GM12878 (cell line): Measurements from ENCODE around the gene CSTB. TPM values are rescaled to one million over a fixed set of nuclear protein-coding genes. Genes with fewer than 3 reads are reported as not detected.

Experiments
- ATF3 ChIP-seq: IDR thresholded peaks from 2 replicates; pipeline ENCODE4 v1.6.1; 2011; ENCODE audit warnings: low read depth, mild to moderate bottlenecking, low read length, moderate library complexity, borderline replicate concordance; ENCODE audit errors: extremely low read depth
- ATF7 ChIP-seq: fragments of 450-650 bp; IDR thresholded peaks from 2 replicates; pipeline ENCODE4 v1.6.1; 2016; ENCODE audit warnings: low read depth, mild to moderate bottlenecking
- BRCA1 ChIP-seq: IDR thresholded peaks from 2 replicates; pipeline ENCODE4 v1.6.1; 2011; ENCODE audit warnings: low read depth, low read length, improper control_type of control experiment
- CBX5 ChIP-seq: sonication (generic); IDR thresholded peaks from 2 replicates; pipeline ENCODE4 v1.6.1; 2016; ENCODE audit warnings: low read depth, moderate library complexity, mild to moderate bottlenecking, inconsistent platforms
- CEBPB ChIP-seq, 2 experiments: fragments of 150-350 bp in 1 of 2; IDR thresholded peaks; 2 replicates each; pipeline ENCODE4 v1.6.1; 2012 to 2014; ENCODE audit warnings: low read depth in 2 of 2, low read length in 2 of 2, borderline replicate concordance in 1 of 2, inconsistent platforms in 1 of 2
- CHD2 ChIP-seq: IDR thresholded peaks from 2 replicates; pipeline ENCODE4 v1.6.1; 2011; ENCODE audit warnings: low read depth, low read length, improper control_type of control experiment, borderline replicate concordance
- EZH2 ChIP-seq: IDR thresholded peaks from 2 replicates; pipeline ENCODE4 v1.6.1; 2012; ENCODE audit warnings: low read depth, mild to moderate bottlenecking, control low read depth, inconsistent platforms, low read length, borderline replicate concordance; ENCODE audit not compliant: control insufficient read depth
- FOS ChIP-seq: IDR thresholded peaks from 3 replicates; pipeline ENCODE4 v1.6.1; 2011; ENCODE audit warnings: borderline replicate concordance; ENCODE audit not compliant: insufficient read length; ENCODE audit errors: extremely low read depth
- HSF1 ChIP-seq: fragments of 150-350 bp; IDR thresholded peaks from 2 replicates; pipeline ENCODE4 v1.6.1; 2014; ENCODE audit warnings: mild to moderate bottlenecking, low read depth, low read length
- IRF4 ChIP-seq: IDR thresholded peaks from 2 replicates; pipeline ENCODE4 v1.6.1; 2011; ENCODE audit warnings: low read depth, low read length
- LARP7 ChIP-seq: fragments of 450-650 bp; IDR thresholded peaks from 2 replicates; pipeline ENCODE4 v1.6.1; 2017; ENCODE audit warnings: mild to moderate bottlenecking
- NBN ChIP-seq: fragments of 450-650 bp; IDR thresholded peaks from 2 replicates; pipeline ENCODE4 v1.6.1; 2016
- NR2C2 ChIP-seq: IDR thresholded peaks from 2 replicates; pipeline ENCODE4 v1.6.1; 2011; ENCODE audit warnings: borderline replicate concordance, low read depth; ENCODE audit not compliant: control insufficient read depth, insufficient read length
- PKNOX1 ChIP-seq: fragments of 450-650 bp; IDR thresholded peaks from 2 replicates; pipeline ENCODE4 v1.6.1; 2016; ENCODE audit warnings: mild to moderate bottlenecking
- PRDM15 ChIP-seq: fragments of 450-650 bp; formaldehyde crosslinking; IDR thresholded peaks from 2 replicates; pipeline ENCODE4 v1.4.0; 2020; ENCODE audit warnings: mild to moderate bottlenecking, moderate library complexity
- RAD21 ChIP-seq: IDR thresholded peaks from 2 replicates; pipeline ENCODE4 v1.6.1; 2011; ENCODE audit warnings: mild to moderate bottlenecking, low read depth, low read length, moderate library complexity; ENCODE audit not compliant: insufficient read depth
- RELB ChIP-seq: fragments of 450-650 bp; IDR thresholded peaks from 2 replicates; pipeline ENCODE4 v1.6.1; 2017; ENCODE audit warnings: low read depth, mild to moderate bottlenecking, moderate library complexity
- SP1 ChIP-seq: IDR thresholded peaks from one replicate; pipeline ENCODE4 v1.6.1; 2011; ENCODE audit warnings: low read depth, low read length
- SRF ChIP-seq, 2 experiments: IDR thresholded peaks; 2 replicates each; pipeline ENCODE4 v1.6.1; 2011; ENCODE audit warnings: low read depth in 2 of 2, low read length in 2 of 2, mild to moderate bottlenecking in 1 of 2, moderate library complexity in 1 of 2
- TCF3 ChIP-seq: IDR thresholded peaks from 2 replicates; pipeline ENCODE4 v1.6.1; 2012; ENCODE audit warnings: low read depth, mild to moderate bottlenecking, low read length, borderline replicate concordance; ENCODE audit not compliant: insufficient read depth
- YBX1 ChIP-seq: fragments of 450-650 bp; IDR thresholded peaks from 2 replicates; pipeline ENCODE4 v1.6.1; 2016; ENCODE audit warnings: antibody characterized with exemption
- polyA plus RNA-seq, 11 experiments: library from polyadenylated mRNA; depleted of rRNA in 4 of 11; unstranded in 6 of 11; stranded (reverse) in 5 of 11; fragments of >200 nt; fragmentation: Nextera tagmentation in 4 of 11; fragmentation: Illumina TruSeq in 1 of 11; extraction: Ambion mirVana in 4 of 11; extraction: Trizol in 1 of 11; gene quantifications; 1 replicate in 1 of 11; 2 replicates in 10 of 11; pipeline versions ENCODE4 v1.2.1 to v1.2.3, GENCODE V29; 2011 to 2016; ENCODE audit warnings: inconsistent platforms in 2 of 11, missing spikeins in 2 of 11, low read depth in 1 of 11
- total RNA-seq, 4 experiments: library from RNA; depleted of rRNA in 3 of 4; stranded (reverse); fragments of >200 nt in 3 of 4; fragmentation: Illumina TruSeq in 1 of 4; extraction: Trizol in 1 of 4; gene quantifications; 2 replicates each; pipeline versions ENCODE4 v1.2.1 to v1.2.3, GENCODE V29; 2013 to 2021

The CSTB gene
- total and polyA plus RNA-seq, 10 of the 15 experiments (the other 5 are each of a cell fraction or from before 2014, with no cell fraction given): 12.5 to 82.7 (median 41.9) TPM

DNA sequence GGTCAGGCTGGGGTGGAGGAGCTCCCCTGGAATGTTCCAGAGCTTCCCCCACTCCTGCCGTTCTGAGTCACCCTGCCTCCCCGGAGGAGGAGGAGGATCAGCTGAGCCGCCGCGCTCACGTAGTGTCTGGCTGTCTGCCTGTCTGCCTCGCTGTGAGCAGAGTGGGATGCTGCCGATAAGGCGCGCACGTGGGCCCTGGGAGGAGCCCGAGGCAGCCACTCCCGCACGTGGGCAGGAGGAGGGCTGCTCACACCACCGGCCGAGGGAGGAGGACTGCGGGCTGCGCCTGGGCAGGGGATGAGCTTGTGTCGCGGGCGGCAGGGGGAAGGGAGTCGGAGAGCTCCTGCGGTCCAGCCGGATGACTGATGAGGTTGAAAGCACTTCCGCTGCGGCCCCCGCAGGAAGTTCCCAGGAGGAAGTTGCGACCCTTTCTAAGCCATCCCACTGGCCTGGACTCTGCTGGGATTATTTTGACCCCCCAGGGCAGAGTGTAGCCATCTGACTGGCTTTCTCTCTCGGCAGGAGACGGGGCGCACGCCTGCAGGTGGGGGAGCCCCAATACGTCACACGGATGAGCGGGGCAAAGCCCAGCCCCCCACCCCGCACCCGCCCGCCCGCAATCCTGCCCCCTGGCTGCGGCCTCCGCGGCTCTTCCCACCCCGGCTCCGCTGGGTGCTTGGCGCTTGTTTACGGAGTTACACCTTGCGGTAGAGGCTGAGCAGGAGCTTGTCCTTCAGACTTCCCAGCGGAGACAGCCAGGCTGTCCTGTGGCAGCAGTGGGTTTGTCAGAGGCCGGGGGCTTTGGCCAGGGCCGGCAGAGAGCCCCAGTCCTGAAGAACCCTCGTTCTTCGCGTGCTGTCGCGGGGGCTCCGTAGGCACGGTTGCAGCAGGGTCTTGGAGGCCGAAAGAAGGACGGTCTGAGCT is 47.4 kb downstream of the CSTB start (continued):
- TF ChIP-seq ATF3 (peak; percentile 15; the same call in 1 of the 2 replicates), NBN (peak; percentile 95), RELB (peak; percentile 79), ATF7 (peak; percentile 74), TCF3 (peak; percentile 69; the same call in 1 of the 2 replicates), PKNOX1 (peak; percentile 68), BRCA1 (no peak), PRDM15 (CRISPR knock-in tag) (no peak), LARP7 (peak; percentile 88; the same call in 1 of the 2 replicates), YBX1 (no peak), FOS (no peak), IRF4 (0 out of 2 replicates have a peak, but pooled peaks have one; percentile 39), CHD2 (peak; percentile 78), CEBPB (IDR thresholded peaks at IDR 0.05; ENCODE audit: borderline replicate concordance in 1 of 2, low read depth in 2 of 2, low read length in 2 of 2) (no peak), CBX5 (no peak), EZH2 (no peak), RAD21 (no peak), NR2C2 (no peak), SRF (IDR thresholded peaks at IDR 0.05; ENCODE audit: low read depth in 2 of 2, low read length in 2 of 2) (peak in 1 of 2 experiments; percentile 46; a peak in 1 of 4 replicates), HSF1 (peak; percentile 96), SP1 (peak; percentile 74)
